ENCODE data around the gene PGAM5.

GRCh38 chr12:132673288-132674179 is 37.1 kb upstream of the PGAM5 start:
- TF ChIP-seq ELF1 (IDR thresholded peaks at IDR 0.05) (no peak), POLR2AphosphoS5 (IDR thresholded peaks at IDR 0.05; ENCODE audit: low read depth, low read length) (no peak), RXRA (IDR thresholded peaks at IDR 0.05; ENCODE audit: borderline replicate concordance, low read depth) (no peak), CTCF (IDR thresholded peaks at IDR 0.05) (no peak), EP300 (IDR thresholded peaks at IDR 0.05; ENCODE audit: borderline replicate concordance in 1 of 2, low read depth in 1 of 2, low read length in 1 of 2) (no peak), JUND (IDR thresholded peaks at IDR 0.05) (no peak), MXI1 (IDR thresholded peaks at IDR 0.05; ENCODE audit: low read depth, low read length) (no peak), RAD21 (IDR thresholded peaks at IDR 0.05; ENCODE audit: low read length) (no peak), MEF2A (IDR thresholded peaks at IDR 0.05; ENCODE audit: borderline replicate concordance, low read depth) (no peak), REST (IDR thresholded peaks at IDR 0.05; ENCODE audit: low read depth, low read length) (no peak), YY1 (IDR thresholded peaks at IDR 0.05; ENCODE audit: low read depth) (no peak)
